ENCODE results near the gene BBS12. TPM values are rescaled to one million over a fixed set of nuclear protein-coding genes. Genes with fewer than 3 reads are reported as not detected.
A peak's percentile ranks its signal among the peaks of the same experiment; 100 is the strongest.
"Not testable (repeated sequence)": the region's sequence is repeated elsewhere in the genome, so short reads cannot be mapped to it uniquely, and the experiment has no call there.

The BBS12 gene
- total and polyA plus RNA-seq, 9 of the 15 experiments (the other 6 are each of a cell fraction or from before 2014, with no cell fraction given): 2.7 to 6.5 (median 3.3) TPM

DNA sequence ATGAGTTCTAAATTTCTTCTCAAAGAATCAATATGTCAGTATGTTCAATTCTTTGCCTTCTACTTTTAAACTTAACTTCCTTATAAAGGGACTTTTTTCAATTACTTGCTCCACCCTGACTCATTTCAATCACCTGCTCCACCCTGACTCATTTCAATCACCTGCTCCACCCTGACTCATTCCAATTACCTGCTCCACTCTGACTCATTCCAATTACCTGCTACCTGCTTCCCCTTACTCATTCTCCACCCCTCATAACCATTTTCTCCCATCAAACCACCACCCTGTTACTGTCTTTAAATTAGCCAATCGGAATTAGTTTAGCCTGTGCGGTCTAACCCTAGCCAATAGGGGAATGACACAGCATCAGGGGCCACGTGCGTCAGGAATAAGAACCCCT, 53.8 kb downstream of the BBS12 start:
- DNase-seq (ENCODE audit: extremely low read depth in 1 of 4, low spot score in 3 of 4); CTCF ChIA-PET (ENCODE audit: low intra/inter-chr PET ratio); H3K36me3 ChIP-seq (ENCODE audit: control insufficient read depth, insufficient read depth, low read length); H3K4me2 ChIP-seq (ENCODE audit: insufficient read depth, low read length); POLR2A ChIA-PET; intact Hi-C loops (cut with micrococcal nuclease); ATAC-seq; H3K4me3 ChIP-seq; H3K27ac ChIP-seq (ENCODE audit: extremely low read depth, low read depth, low read length); H3K9me1 ChIP-seq (ENCODE audit: control insufficient read depth, insufficient read depth, low read length); H3K9ac ChIP-seq (ENCODE audit: insufficient read depth in 1 of 2, low read depth in 2 of 2, low read length in 2 of 2); H2AFZ ChIP-seq (ENCODE audit: low read depth, low read length); BruUV-seq (replicated peaks); H3K4me1 ChIP-seq (replicated peaks in 1 of 2; ENCODE audit: control insufficient read depth in 2 of 2, insufficient read depth in 2 of 2, low read length in 2 of 2); in situ Hi-C loops (cut with MboI); H3K79me2 ChIP-seq (ENCODE audit: control insufficient read depth, insufficient read depth, low read length); H3K27me3 ChIP-seq (ENCODE audit: control insufficient read depth in 2 of 2, insufficient read depth in 2 of 2, low read length in 2 of 2); H3K9me3 ChIP-seq (replicated peaks; ENCODE audit: control insufficient read depth, insufficient read depth, low read depth, low read length); H4K20me1 ChIP-seq (replicated peaks; ENCODE audit: control insufficient read depth, insufficient read depth, low read length); FAIRE-seq: not testable (repeated sequence)
- peak; percentile 57 to 62; a peak in 3 of 4 replicates for TF ChIP-seq TRIM24 (IDR thresholded peaks at IDR 0.05)
- peak; percentile 92 for TF ChIP-seq ZEB2 (IDR thresholded peaks at IDR 0.05)
- TF ChIP-seq, protein P1, sequence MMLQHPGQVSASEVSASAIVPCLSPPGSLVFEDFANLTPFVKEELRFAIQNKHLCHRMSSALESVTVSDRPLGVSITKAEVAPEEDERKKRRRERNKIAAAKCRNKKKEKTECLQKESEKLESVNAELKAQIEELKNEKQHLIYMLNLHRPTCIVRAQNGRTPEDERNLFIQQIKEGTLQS (IDR thresholded peaks at IDR 0.05): peak; percentile 72
- TF ChIP-seq, protein P1 (CRISPR knock-in tag; conservative IDR thresholded peaks at IDR 0.05): not testable (repeated sequence)
- TF ChIP-seq ARID1B (IDR thresholded peaks at IDR 0.05): peak; percentile 36; the same call in 1 of the 2 replicates
- WGBS (ENCODE audit: insufficient coverage, low coverage, missing lambda C conversion rate): 67% methylated on average over 4 of the region's 4 CpGs

DNA sequence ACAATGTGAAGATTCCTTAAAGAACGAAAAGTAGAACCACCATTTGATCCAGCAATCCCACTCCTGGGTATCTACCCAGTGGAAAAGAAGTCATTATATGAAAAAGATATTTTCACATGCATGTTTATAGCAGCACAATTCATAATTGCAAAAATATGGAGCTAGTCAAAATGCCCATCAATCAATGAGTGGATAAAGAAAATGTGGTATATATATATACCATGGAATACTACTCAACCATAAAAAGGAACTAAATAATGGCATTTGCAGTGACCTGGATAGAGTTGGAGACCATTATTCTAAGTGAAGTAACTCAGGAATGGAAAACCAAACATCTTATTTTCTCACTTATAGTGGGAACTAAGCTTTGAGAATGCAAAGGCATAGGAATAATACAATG, 54.4 kb downstream of the BBS12 start:
- H3K9ac ChIP-seq (ENCODE audit: insufficient read depth in 1 of 2, low read depth in 2 of 2, low read length in 2 of 2); DNase-seq (ENCODE audit: extremely low read depth in 1 of 4, low spot score in 3 of 4); ATAC-seq; H4K20me1 ChIP-seq (replicated peaks; ENCODE audit: control insufficient read depth, insufficient read depth, low read length); H3K4me1 ChIP-seq (replicated peaks in 1 of 2; ENCODE audit: control insufficient read depth in 2 of 2, insufficient read depth in 2 of 2, low read length in 2 of 2); H3K79me2 ChIP-seq (ENCODE audit: control insufficient read depth, insufficient read depth, low read length); intact Hi-C loops (cut with micrococcal nuclease); H3K4me3 ChIP-seq; H3K27me3 ChIP-seq (ENCODE audit: control insufficient read depth in 2 of 2, insufficient read depth in 2 of 2, low read length in 2 of 2); H3K36me3 ChIP-seq (ENCODE audit: control insufficient read depth, insufficient read depth, low read length); POLR2A ChIA-PET; H3K27ac ChIP-seq (ENCODE audit: extremely low read depth, low read depth, low read length); H3K9me1 ChIP-seq (ENCODE audit: control insufficient read depth, insufficient read depth, low read length); H3K9me3 ChIP-seq (replicated peaks; ENCODE audit: control insufficient read depth, insufficient read depth, low read depth, low read length); FAIRE-seq; BruUV-seq (replicated peaks); H3K4me2 ChIP-seq (ENCODE audit: insufficient read depth, low read length); in situ Hi-C loops (cut with MboI); CTCF ChIA-PET (ENCODE audit: low intra/inter-chr PET ratio): not testable (repeated sequence)
- WGBS (ENCODE audit: insufficient coverage, low coverage, missing lambda C conversion rate): 71% methylated on average over 1 of the region's 1 CpG
- peak overlapping the region; percentile 65 for H2AFZ ChIP-seq (ENCODE audit: low read depth, low read length)

Measured in K562 (cell line).